Measurements from ENCODE around the gene PLEKHG4B.

DNA sequence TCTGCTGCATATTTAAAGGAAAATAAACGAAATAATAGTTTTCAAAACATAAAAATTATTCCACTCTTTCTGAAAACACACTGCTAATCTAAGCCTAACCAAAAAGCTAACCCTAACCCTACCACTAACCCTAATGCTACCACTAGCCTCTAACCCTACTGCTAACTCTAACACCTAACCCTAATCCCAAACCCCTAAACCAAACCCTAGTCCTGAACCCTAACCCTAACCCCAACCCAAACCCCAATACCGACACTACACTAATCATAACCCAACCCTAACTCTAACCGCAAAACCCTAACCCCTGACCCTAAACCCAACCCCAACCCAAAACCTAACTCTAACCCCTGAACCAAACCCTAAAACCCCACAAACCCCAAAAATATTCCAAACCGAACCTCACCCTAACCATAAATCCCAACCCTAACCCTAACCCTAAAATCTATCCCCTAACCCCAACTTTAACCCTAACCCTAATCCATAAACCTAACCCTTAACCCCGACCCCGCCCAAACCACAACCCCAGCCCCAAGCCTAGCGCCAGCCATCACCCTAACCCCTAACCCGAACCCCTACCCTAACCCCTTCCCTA, 41.9 kb upstream of the PLEKHG4B start:
- TF ChIP-seq, protein P1, sequence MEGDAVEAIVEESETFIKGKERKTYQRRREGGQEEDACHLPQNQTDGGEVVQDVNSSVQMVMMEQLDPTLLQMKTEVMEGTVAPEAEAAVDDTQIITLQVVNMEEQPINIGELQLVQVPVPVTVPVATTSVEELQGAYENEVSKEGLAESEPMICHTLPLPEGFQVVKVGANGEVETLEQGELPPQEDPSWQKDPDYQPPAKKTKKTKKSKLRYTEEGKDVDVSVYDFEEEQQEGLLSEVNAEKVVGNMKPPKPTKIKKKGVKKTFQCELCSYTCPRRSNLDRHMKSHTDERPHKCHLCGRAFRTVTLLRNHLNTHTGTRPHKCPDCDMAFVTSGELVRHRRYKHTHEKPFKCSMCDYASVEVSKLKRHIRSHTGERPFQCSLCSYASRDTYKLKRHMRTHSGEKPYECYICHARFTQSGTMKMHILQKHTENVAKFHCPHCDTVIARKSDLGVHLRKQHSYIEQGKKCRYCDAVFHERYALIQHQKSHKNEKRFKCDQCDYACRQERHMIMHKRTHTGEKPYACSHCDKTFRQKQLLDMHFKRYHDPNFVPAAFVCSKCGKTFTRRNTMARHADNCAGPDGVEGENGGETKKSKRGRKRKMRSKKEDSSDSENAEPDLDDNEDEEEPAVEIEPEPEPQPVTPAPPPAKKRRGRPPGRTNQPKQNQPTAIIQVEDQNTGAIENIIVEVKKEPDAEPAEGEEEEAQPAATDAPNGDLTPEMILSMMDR (IDR thresholded peaks at IDR 0.05) = no peak
- no peak for TF ChIP-seq POLR2A (IDR thresholded peaks at IDR 0.05)
